Measurements from ENCODE around the gene RSKR.
"Not testable (repeated sequence)": the region's sequence is repeated elsewhere in the genome, so short reads cannot be mapped to it uniquely, and the experiment has no call there.

RSKR gene

DNA sequence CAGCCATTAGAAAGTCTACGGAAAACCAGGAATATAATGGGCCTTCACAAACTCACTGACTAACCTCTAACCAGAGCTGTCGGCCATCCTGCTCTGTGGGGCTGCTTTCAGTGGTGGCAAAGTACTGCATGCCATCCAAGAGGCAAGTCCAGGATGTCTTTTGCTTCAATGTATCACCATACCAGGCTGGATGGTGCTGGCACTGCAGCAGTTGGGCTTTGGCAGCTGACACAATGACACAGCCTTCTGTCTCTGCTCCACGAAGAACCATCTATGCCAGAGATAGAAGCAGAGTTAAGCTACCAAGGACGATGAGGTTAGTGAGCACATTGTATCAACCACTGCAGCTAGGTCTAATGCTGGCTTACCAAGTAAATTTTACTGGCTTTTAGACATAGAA is 9.7 kb upstream of the RSKR start:
- DNase-seq (ENCODE audit: low spot score), result no peak

DNA sequence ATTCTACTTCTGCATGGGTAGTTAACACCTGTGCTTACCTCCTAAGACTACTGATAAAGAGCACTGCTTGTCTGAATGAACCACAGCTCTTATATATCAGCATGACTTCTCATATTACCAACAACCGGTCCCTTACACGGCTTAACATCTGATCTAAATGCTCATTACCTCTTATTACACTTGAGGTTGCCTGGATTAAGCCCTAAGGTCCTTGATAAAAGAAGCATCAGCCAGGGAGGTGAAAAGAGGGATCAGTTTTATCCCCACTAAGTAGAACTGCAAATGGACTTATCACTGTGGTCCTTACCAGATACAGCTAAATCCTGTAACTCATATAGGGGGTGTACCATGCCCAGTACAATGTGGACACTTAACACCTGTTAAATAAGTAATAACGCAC is 8.2 kb upstream of the RSKR start:
- DNase-seq (ENCODE audit: low spot score), result no peak

DNA sequence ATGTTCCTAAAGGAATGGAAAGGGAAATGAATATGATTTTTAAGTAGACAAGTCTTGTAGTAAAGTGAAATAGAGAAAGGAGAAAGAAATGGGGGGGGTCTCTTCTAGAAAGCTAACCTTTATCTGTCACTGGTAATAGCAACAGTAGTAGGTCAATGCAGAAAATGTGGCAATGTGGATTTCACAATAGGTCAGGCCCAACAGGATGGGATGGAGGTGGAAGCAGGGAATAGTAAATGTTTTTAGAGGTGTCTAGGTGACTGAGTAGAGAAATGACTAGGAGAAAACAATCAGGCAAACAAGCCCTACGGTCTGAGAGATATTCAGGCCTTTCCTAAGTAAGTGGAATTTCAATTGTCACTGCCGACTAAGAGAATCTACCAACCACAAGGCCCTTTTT is 6.0 kb upstream of the RSKR start:
- DNase-seq (ENCODE audit: low spot score), result no peak

DNA sequence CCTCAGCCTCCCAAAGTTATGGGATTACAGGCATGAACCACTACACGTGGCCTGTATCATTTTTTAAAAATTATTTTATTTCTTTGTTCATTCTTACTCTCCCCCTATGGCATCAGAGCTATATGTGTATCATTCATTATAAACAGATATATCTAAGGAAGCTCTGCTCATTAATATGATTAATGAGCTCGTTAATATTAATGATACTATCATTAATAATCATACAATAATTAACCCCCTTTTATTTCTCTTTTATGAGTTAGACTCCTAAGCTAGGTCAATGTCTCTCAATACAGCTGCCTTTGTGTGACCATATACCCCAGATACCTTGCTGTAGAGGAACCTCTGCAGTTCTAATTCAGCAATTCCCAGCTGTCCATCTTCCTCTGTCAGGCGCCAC is 4.5 kb upstream of the RSKR start:
- DNase-seq (ENCODE audit: low spot score), result no peak

DNA sequence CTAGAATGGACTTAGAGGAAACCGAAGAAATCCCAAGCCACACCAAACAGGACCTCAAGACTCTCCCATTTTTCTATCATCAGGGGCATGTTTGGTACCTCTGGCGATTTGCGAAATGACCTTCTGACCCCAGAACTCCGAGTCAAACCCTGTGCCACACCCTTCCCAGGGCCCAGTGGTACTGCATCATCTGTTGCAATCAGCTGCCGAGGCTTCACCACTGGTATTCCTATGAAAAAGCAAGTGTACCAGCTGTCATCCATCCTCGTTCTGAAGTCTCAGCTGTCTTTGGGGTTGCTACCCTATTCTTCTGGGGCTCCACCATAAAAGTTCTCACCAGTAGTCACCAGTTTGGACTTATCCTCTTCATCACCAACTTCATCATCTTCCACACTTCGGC is 2.3 kb upstream of the RSKR start:
- DNase-seq (ENCODE audit: low spot score), result no peak

DNA sequence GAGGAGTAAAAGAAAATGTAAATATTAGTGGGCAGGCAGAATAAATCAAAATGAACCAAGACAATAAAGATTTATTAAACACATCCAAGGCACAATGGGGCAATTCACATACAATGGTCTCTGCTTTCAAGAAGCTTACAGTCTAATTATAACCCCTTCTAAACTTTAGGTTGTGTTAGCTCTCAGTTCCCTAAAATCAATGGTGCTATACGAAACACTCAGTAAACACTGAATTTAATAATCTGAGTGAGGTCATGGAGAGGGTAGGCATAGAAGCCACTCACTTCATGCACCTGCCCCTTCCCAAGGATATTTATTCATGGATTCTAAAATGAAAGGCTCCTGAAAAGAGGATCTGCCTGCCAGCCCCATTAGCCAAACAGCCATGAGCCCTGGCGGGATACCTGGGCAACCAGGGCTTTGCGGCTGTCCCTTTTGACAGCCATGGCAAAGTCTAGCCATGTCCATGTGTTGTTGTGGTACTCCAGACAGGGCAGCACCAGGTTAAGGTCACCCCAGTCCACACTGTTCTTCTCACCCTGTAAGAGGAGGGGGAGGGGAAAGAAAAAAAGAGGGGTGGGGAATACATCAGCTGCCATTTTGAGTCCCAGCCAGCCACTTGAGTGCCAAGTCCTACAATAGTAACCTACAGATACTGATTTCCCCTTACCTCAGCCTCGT is 1.4 kb upstream of the RSKR start:
- no peak for DNase-seq (ENCODE audit: low spot score)

DNA sequence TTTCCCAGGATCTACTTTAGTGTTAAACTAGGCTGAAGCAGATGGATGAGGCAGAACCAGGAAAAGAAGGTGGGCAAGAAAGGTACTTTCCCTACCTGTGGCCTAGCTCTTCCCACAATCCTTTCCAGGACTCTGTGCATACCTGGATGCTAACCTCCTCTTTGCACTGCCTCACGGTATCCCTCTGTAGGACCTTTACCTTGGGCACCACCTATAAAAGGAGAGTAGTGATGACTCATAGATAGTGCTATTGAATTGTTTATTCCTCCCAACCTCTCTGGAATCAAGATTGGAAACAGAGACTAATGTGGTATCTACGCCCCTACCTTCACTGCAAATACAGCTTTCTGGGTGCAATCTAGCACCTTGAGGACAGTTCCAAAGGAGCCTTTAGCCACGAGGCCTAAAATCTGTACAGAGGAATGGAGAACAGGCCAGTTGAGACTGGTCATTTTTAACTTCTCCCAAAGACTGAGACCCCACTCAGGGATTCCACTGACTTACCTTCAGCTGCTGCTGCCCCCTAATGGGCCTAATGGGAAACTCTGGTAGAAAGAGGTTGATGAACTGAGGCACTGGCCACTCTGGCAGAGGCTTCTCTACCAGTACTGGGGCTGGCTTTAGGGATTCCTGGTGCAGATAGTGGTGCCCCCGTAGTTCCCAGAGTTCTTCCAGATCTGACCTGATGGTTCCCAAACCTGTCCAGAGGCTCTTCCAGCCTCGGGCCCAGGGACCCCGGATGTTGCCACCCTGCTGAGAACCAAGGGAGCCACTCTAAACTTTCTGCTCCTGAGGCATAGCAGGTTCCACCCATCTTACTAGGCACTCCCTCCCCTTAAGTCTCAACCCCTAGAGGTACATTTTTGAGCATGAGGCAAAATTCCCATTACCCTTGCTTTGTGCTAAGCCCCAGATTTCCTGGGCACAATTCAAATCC is 781 bp downstream of the RSKR start:
- DNase-seq (ENCODE audit: low spot score), result peak; percentile 65

DNA sequence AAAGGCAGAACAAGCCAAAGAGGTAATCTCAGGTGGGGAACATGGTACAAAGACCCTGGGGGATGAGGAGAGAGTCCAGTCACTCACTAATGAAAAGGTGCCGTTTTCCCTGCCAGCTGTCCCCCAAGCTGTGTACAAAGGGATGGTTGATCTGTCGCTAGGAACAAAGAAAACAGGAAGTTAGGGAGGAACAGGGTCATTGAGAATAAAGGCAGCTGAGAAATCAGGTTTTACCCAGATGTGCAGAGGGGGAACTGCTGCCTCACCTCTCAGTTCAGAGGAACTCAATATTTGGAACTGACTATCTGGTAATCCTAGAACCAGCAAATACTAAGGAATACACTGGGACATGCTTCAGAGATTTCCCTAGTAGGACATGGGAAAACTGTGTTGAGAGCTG is 1.5 kb downstream of the RSKR start:
- peak; percentile 25 for DNase-seq (ENCODE audit: low spot score)

DNA sequence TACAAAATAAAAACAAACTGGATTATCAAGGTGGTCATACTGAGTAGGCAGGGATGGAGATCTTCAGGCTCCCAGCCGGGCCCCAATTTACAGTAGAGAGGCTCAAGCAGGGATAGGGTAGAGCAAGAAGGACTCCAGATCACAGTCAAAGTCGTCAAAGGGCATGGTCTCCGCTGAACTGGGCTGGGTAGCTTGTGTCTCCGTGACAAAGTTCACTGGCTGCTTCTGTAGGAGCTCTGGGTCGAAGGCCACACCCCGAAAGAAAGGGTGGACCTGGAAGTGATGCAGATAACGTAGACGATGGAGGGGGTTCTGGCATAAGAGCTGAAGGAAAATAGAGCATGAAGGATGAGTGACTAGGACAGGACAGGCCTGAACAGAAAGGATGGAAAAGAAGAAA is 3.6 kb downstream of the RSKR start:
- no peak for DNase-seq (ENCODE audit: low spot score)

DNA sequence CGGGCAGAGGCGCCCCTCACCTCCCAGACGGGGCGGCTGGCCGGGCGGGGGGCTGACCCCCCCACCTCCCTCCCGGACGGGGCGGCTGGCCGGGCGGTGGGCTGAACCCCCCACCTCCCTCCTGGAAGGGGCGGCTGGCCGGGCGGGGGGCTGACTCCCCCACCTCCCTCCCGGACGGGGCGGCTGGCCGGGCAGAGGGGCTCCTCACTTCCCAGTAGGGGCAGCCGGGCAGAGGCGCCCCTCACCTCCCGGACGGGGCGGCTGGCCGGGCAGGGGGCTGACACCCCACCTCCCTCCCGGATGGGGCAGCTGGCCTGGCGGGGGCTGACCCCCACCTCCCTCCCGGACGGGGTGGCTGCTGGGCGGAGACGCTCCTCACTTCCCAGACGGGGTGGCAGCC is 10.0 kb downstream of the RSKR start:
- DNase-seq (ENCODE audit: low spot score), result not testable (repeated sequence)

DNA sequence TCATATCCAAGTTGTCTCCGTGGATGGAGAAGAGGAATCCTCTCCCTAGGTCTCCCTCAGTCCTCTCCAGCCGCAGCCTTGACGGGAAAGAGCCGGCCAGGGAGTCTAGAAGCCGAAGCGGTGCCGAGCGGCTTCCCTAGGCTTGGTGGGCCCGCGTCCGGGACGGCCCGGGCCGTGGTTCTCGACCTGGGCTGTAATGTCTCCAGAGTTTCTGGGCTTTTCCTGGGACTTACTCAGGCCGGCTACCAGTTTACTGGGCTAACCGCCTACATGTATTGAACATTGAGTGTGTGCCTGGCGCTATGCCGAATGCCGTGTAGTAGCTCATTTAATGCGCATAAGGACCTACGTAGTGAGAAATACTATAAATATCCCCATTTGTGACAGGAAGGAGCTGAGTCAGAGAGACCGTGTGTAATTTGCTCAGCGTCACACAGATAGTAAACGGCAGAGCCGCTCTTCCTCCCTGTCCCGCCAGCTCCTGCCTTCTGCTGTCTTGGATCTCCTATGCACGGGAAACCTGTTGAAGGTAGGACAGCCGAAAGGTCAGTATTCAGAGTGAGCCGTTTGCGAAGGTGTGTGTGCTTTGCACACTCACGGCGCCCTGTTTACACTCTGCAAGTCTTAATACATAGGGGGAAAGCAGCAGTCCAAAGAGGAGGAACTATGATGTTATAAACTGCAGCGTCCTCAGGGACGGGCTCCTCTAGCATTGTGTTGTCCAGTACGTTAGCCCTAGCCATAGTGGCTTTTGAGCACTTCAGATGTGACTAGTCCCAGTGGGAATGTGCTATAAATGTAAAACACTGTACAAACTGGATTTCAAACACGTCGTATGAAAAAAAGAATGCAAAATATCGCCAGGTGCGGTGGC is 14.4 kb downstream of the RSKR start:
- DNase-seq (ENCODE audit: low spot score), result peak; percentile 86

DNA sequence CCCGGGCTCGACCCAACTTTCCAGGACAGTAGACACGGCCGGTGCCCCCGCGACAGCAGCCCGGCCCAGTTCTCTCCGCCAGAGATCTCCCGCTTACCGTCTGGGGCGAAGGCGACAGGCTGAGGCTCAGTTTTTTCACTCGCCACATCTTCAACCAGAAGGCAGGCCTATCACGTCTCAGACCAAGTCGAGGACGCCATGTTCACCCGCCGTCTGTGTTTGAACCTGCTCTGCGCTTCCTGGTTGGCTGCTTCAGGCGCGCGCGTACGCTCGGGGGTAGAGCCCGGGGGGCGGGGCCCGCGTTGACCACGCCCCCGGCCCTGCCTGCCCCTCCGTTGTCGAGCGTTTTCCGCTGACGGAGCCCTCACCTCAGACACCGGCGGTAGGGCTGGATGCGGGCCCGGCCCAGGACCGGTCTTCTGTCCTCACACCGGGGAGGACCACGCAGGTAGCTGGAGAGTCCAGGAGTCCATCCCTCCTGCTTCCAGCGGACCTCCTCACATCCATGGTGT is 15.1 kb downstream of the RSKR start, which contains the start of gene SPAG5:
SPAG5 (minus strand) TSS at position 227 of the 512 bp plus-strand sequence; CDS start at position 148, 79 bp downstream.
- peak; percentile 97 for DNase-seq (ENCODE audit: low spot score)

DNA sequence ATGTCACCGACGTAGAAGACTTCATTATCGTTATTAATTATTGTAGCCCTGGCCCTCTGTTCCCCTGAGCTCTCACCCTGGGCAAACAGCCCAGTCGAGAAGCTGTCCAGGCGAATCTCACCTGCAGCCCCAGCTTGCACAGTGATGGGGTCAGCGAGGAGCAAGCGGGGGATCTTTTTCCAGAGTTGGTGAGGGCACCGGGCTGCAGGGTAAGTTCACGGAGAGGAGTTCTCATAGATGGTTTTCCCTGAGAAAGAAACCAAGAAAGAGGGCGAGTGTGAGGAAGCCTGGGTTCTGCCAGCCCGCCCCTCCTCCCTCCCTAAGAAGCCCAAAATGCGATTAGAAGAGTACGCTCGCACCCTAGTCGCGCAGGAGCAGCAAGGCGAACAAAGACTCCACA is 15.6 kb downstream of the RSKR start:
- peak; percentile 23 for DNase-seq (ENCODE audit: low spot score)

DNA sequence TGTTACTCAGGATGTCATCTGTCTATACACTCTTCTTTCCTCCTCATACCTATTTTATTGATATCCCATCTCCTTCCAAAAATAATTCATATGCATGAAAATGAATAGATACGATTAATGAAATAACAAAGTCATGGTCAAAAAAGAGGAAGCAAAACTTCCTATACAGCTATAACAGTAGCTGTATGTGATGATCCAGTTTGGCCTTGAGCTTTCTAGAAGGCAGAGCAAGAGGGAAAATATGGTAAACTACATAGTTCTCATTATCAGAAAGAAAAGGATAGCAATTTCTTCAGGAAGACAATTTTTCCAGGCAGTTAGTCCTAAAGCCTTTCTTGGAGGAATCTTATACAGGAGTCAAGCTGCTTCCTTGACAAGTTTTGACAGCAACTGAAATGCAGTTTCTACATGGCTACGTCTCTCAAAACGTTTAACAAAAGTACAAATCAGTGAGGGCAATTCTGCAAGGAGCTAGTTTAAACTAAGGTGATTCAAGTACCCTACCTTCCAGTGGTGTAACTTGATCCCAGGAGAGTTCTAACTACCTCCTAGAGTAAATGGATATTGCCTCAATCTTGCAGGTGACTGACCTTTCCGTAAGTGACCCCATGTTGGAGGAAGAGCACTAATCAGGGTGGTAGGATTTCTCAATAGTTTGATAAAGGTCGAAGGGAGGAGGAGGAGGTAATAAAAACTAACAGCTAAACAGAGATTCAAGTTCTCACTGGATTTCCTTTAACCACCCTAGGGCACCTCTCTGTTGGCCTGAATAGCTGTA is 16.2 kb downstream of the RSKR start:
- peak; percentile 48 for DNase-seq (ENCODE audit: low spot score)

DNA sequence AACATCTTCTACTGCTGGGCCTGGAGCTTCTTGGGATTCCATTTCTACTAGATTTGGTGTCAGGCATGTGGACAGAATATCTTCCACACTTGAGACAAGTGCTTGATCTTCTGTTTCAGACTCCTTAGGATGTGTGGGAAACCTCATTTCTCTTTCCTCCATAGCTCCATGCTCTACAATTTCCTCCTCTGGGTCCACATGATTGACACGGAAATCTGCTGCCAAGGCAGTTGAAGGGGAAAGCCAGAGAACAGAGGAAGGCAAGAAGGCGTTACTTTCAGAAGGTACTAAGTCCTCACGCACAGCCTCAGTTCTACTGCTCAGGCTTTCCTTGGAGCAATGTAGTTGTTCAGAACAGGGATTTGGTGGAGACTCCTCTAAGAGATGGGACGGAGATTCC is 21.7 kb downstream of the RSKR start:
- DNase-seq (ENCODE audit: low spot score), result no peak

DNA sequence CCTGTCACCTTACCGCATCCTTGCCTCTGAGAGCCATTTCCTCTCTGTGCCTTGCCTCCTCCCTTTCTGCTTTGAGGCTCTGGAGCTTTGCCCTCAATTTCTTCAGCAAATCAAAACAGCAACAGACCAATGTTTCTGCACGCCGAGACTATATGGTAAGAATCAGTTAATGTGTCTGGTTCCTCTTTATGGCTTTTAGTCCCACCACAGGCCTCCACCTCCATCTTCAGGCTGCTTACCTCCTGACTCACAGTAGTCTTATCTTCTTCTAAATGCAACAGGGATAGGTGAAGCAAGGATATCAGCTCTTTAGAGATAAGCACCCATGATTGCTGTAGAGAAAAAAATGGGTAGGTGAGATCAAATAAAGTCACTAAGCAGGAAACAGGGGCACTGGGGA is 28.1 kb downstream of the RSKR start:
- DNase-seq (ENCODE audit: low spot score), result no peak

DNA sequence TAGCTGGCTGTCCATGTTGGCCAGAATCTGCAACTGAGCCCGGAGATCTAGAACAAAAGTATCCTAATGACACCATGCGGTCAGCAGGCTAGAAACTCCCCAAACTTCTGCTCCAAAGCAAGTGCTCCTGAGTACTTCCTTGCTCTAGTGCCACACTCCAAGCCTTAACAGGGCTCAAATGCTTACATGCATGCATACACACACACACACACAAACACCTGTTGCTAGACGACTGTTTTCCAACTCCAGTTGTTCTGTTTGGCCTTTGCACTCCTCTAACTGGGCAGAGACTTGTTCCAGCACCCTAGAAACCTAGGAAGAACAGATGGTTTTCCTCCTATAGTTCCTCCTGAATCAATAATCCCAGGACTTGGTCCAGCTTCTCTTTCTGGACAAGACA is 29.6 kb downstream of the RSKR start:
- DNase-seq (ENCODE audit: low spot score), result no peak

DNA sequence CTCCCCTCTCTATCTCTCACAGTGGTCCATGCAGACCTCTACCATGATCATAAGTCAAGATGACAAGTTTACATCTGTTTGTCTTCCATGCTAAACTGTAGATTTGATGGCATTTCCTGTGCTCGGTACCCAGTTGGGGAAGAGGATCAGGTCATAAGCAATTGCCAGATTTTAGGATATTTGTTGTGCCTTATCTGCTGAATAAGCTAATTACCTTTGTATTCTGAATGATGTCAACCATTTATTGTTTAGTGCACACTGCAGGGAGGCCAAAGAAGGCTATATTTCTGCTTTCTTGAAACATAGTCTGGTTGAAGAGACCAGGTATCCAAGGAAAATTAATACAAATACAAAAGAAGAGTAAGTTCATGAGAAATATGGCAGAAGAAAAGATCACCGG is 31.5 kb downstream of the RSKR start:
- DNase-seq (ENCODE audit: low spot score), result no peak

DNA sequence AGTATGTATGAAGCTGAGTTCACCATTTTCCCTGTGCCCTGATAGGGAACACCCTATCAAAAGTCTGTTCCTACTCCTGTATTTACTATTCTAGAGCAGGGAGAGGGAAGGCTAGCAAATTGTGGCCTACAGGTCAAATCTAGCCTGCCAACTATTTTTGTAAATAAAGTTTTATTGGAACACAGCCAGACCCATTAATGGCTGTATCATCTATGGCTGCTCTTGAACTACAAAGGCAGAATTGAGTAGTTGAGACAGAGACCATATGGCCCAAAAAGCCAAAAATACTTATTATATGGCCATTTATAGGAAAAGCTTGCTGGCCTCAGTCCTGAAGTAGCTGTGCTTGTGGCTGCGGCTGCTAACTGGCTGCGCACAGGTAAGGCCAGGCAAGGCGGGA is 33.0 kb downstream of the RSKR start:
- no peak for DNase-seq (ENCODE audit: low spot score)

DNA sequence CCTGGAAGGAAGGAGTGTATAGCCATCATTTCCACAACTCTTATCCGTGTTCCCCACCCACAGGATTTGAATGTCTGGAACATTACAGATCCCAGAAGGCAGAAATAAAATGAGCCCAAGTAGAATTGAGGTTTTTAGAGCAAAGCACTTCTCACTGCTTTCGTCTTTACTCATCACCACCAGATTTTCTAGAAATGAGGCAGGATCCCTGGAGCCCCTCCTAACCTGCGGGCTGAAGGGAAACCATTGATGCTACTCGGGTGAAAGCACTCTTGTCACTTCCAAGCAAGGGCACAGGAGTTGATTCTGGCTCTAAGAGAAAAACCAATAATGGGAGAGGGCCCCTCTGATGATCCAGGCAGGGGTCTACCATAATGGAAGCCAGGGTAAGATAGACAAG is 34.5 kb downstream of the RSKR start:
- no peak for DNase-seq (ENCODE audit: low spot score)

Data from NAMALWA (cell line).